H1 (cell line): ENCODE data around the gene FAM53B. TPM values are rescaled to one million over a fixed set of nuclear protein-coding genes. Genes with fewer than 3 reads are reported as not detected.

Experiments used
- CTCF ChIA-PET: fragments of 300-600 bp; sonication (Branson Sonifier 250); formaldehyde crosslinking; loops from one replicate; lab custom pipeline; 2021; ENCODE audit not compliant: partially characterized antibody; lab: Charles Lee
- POLR2A ChIA-PET: fragments of 300-600 bp; sonication (Branson Sonifier 250); formaldehyde crosslinking; loops from one replicate; lab custom pipeline; 2021; ENCODE audit warnings: inconsistent platforms; ENCODE audit not compliant: partially characterized antibody; lab: Charles Lee
- DNase-seq, 2 experiments: peaks; one replicate each; pipeline versions ENCODE4 v3.0.0 to v3.0.0-alpha.2; 2010 to 2022; ENCODE audit warnings: low spot score in 2 of 2, low read depth in 1 of 2, mixed read lengths in 1 of 2
- FAIRE-seq: peaks from 2 replicates; lab custom pipeline; 2011; peaks lifted over from hg19 to GRCh38; lab: Jason Lieb, UNC
- H2AFZ ChIP-seq: 2 replicates; pipeline ENCODE4 v1.8.1; 2012; ENCODE audit warnings: low read length, inconsistent platforms
- H2AK5ac ChIP-seq: 2 replicates; pipeline ENCODE4 v1.6.1; 2013; ENCODE audit warnings: low read depth, low read length
- H2BK120ac ChIP-seq: replicated peaks from 2 replicates; pipeline ENCODE3; 2013; ENCODE audit warnings: low read depth, low read length, inconsistent platforms
- H2BK12ac ChIP-seq: 2 replicates; pipeline ENCODE4 v1.6.1; 2013; ENCODE audit warnings: low read depth, low read length
- H2BK15ac ChIP-seq: 2 replicates; pipeline ENCODE4 v1.6.1; 2013; ENCODE audit warnings: low read length
- H2BK20ac ChIP-seq: 2 replicates; pipeline ENCODE4 v1.6.1; 2013; ENCODE audit warnings: low read length
- H2BK5ac ChIP-seq: 2 replicates; pipeline ENCODE4 v1.6.1; 2013; ENCODE audit warnings: low read depth, low read length
- H3K14ac ChIP-seq: 2 replicates; pipeline ENCODE4 v1.6.1; 2013; ENCODE audit warnings: inconsistent platforms; ENCODE audit not compliant: insufficient read length
- H3K18ac ChIP-seq: 2 replicates; pipeline ENCODE4 v1.6.1; 2013; ENCODE audit warnings: low read length; ENCODE audit errors: extremely low read depth
- H3K23ac ChIP-seq: 2 replicates; pipeline ENCODE4 v1.6.1; 2013; ENCODE audit warnings: inconsistent platforms; ENCODE audit not compliant: insufficient read length
- H3K23me2 ChIP-seq: 2 replicates; pipeline ENCODE4 v1.6.1; 2013; ENCODE audit warnings: low read depth, low read length
- H3K27ac ChIP-seq: 2 replicates; pipeline ENCODE4 v1.6.1; 2011; ENCODE audit warnings: low read depth, low read length, inconsistent platforms
- H3K27me3 ChIP-seq, 4 experiments: replicated peaks in 1 of 4; 1 replicate in 1 of 4; 2 replicates in 3 of 4; pipeline versions ENCODE4 v1.6.1 to v1.8.1; 2011 to 2013; ENCODE audit warnings: low read length in 3 of 4, mild to moderate bottlenecking in 3 of 4, inconsistent platforms in 2 of 4, mixed read lengths in 2 of 4, moderate library complexity in 1 of 4; ENCODE audit not compliant: control insufficient read depth in 3 of 4, insufficient read depth in 3 of 4; ENCODE audit errors: extremely low read depth in 1 of 4
- H3K36me3 ChIP-seq, 4 experiments: 2 replicates each; pipeline versions ENCODE4 v1.6.1 to v1.8.1; 2011 to 2013; ENCODE audit warnings: mild to moderate bottlenecking in 4 of 4, low read length in 3 of 4, moderate library complexity in 2 of 4, control low read depth in 1 of 4, inconsistent platforms in 1 of 4; ENCODE audit not compliant: insufficient read depth in 4 of 4, control insufficient read depth in 2 of 4
- H3K4ac ChIP-seq: replicated peaks from 2 replicates; pipeline ENCODE3; 2013; ENCODE audit warnings: low read length, low read depth, mixed read lengths, inconsistent platforms; ENCODE audit not compliant: insufficient read length
- H3K4me1 ChIP-seq, 4 experiments: replicated peaks in 1 of 4; 1 replicate in 1 of 4; 2 replicates in 3 of 4; pipeline versions ENCODE4 v1.6.1 to v1.8.1; 2011 to 2013; ENCODE audit warnings: low read length in 3 of 4, inconsistent platforms in 2 of 4, mixed read lengths in 1 of 4; ENCODE audit not compliant: insufficient read depth in 4 of 4, control insufficient read depth in 3 of 4
- H3K4me2 ChIP-seq, 2 experiments: 2 replicates each; pipeline versions ENCODE4 v1.6.1 to v1.8.1; 2011 to 2013; ENCODE audit warnings: low read depth in 2 of 2, low read length in 2 of 2, control low read depth in 1 of 2, inconsistent platforms in 1 of 2, mild to moderate bottlenecking in 1 of 2; ENCODE audit not compliant: insufficient read depth in 1 of 2
- H3K4me3 ChIP-seq, 4 experiments: fragments of 200-600, 300-600 bp in 1 of 4; sonication (generic), shearing (Covaris generic), sonication (Bioruptor Twin) in 1 of 4; 2 replicates each; pipeline versions ENCODE4 v1.5.1 to v1.8.1; 2011 to 2016; ENCODE audit warnings: low read length in 4 of 4, low read depth in 3 of 4, control low read depth in 2 of 4, inconsistent platforms in 2 of 4, mild to moderate bottlenecking in 2 of 4, mixed read lengths in 1 of 4, moderate library complexity in 1 of 4; ENCODE audit not compliant: insufficient read depth in 2 of 4; ENCODE audit errors: extremely low read depth in 1 of 4
- H3K56ac ChIP-seq: replicated peaks from 2 replicates; pipeline ENCODE3; 2013; ENCODE audit warnings: low read depth, mild to moderate bottlenecking, mixed read lengths, low read length, inconsistent platforms; ENCODE audit not compliant: insufficient read length
- H3K79me1 ChIP-seq: 2 replicates; pipeline ENCODE4 v1.6.1; 2013; ENCODE audit warnings: low read depth, low read length, control low read depth
- H3K79me2 ChIP-seq, 2 experiments: 2 replicates each; pipeline versions ENCODE4 v1.6.1 to v1.8.1; 2012 to 2013; ENCODE audit warnings: low read length in 2 of 2, mild to moderate bottlenecking in 2 of 2, inconsistent platforms in 1 of 2; ENCODE audit not compliant: insufficient read depth in 2 of 2, control insufficient read depth in 1 of 2
- H3K9ac ChIP-seq, 4 experiments: replicated peaks in 1 of 4; 1 replicate in 1 of 4; 2 replicates in 3 of 4; pipeline versions ENCODE4 v1.6.1 to v1.8.1; 2011 to 2013; ENCODE audit warnings: low read depth in 3 of 4, low read length in 3 of 4, control low read depth in 2 of 4, mild to moderate bottlenecking in 2 of 4, moderate library complexity in 2 of 4, inconsistent platforms in 1 of 4; ENCODE audit errors: extremely low read depth in 1 of 4
- H3K9me3 ChIP-seq, 2 experiments: 2 replicates each; pipeline versions ENCODE4 v1.6.1 to v1.8.1; 2012 to 2013; ENCODE audit warnings: mild to moderate bottlenecking in 2 of 2, moderate library complexity in 2 of 2, control low read depth in 1 of 2, inconsistent platforms in 1 of 2, low read depth in 1 of 2, low read length in 1 of 2, mixed read lengths in 1 of 2; ENCODE audit not compliant: insufficient read depth in 2 of 2
- H4K20me1 ChIP-seq, 2 experiments: replicated peaks in 1 of 2; 2 replicates each; pipeline versions ENCODE3 to v1.8.1; 2011 to 2013; ENCODE audit warnings: inconsistent platforms in 2 of 2, low read length in 2 of 2, mild to moderate bottlenecking in 1 of 2; ENCODE audit not compliant: insufficient read depth in 2 of 2, control insufficient read depth in 1 of 2
- H4K5ac ChIP-seq: 2 replicates; pipeline ENCODE4 v1.6.1; 2013; ENCODE audit warnings: low read length, low read depth, mixed read lengths, inconsistent platforms; ENCODE audit not compliant: insufficient read length
- H4K8ac ChIP-seq: 2 replicates; pipeline ENCODE4 v1.8.0; 2013; ENCODE audit warnings: mild to moderate bottlenecking, moderate library complexity, low read length, inconsistent platforms; ENCODE audit not compliant: insufficient read depth; ENCODE audit errors: extremely low read depth
- H4K91ac ChIP-seq: replicated peaks from 2 replicates; pipeline ENCODE3; 2013; ENCODE audit warnings: low read length, mixed read lengths, inconsistent platforms; ENCODE audit not compliant: insufficient read length
- BRCA1 ChIP-seq: IDR thresholded peaks from 2 replicates; pipeline ENCODE4 v1.6.1; 2012; ENCODE audit warnings: low read depth, low read length, improper control_type of control experiment
- EZH2 ChIP-seq: fragments of 200-600 bp; sonication (generic); IDR thresholded peaks from 2 replicates; pipeline ENCODE4 v1.7.1; 2012; ENCODE audit warnings: low read depth, mild to moderate bottlenecking, moderate library complexity, low read length, inconsistent platforms; ENCODE audit not compliant: severe bottlenecking
- RNF2 ChIP-seq: fragments of 200-900, 300-1000 bp; sonication (generic); IDR thresholded peaks from 2 replicates; pipeline ENCODE4 v1.7.1; 2016; ENCODE audit warnings: borderline replicate concordance, low read depth, mild to moderate bottlenecking, antibody characterized with exemption, low read length; ENCODE audit not compliant: poor library complexity, severe bottlenecking; ENCODE audit errors: missing control alignments
- SAP30 ChIP-seq: fragments of 300-600 bp; sonication (generic); IDR thresholded peaks from 2 replicates; pipeline ENCODE4 v1.7.1; 2012; ENCODE audit warnings: low read length, moderate library complexity, mild to moderate bottlenecking, inconsistent platforms; ENCODE audit not compliant: insufficient read depth, insufficient replicate concordance
- SP4 ChIP-seq: IDR thresholded peaks from 2 replicates; pipeline ENCODE4 v1.6.1; 2012; ENCODE audit warnings: low read length, inconsistent platforms
- WGBS, 2 experiments: shearing (Covaris generic) in 1 of 2; methylation state at CpG; one replicate each; pipeline versions ENCODE4 v1.1.6 to v1.1.7; 2013 to 2015; ENCODE audit warnings: low lambda C conversion rate in 2 of 2, mixed read lengths in 2 of 2, inconsistent platforms in 1 of 2, low coverage in 1 of 2, missing lambda C conversion rate in 1 of 2; ENCODE audit not compliant: insufficient replicate concordance in 2 of 2, insufficient coverage in 1 of 2, insufficient read length in 1 of 2; ENCODE audit errors: extremely low coverage in 1 of 2, missing lambda C conversion rate in 1 of 2; 5-methylcytosine and 5-hydroxymethylcytosine counted together
- polyA plus RNA-seq, 7 experiments: library from polyadenylated mRNA; depleted of rRNA in 3 of 7; stranded (reverse) in 5 of 7; unstranded in 2 of 7; fragments of >200 nt in 5 of 7; fragments of 200-250 nt in 2 of 7; gene quantifications; 1 replicate in 5 of 7; 2 replicates in 1 of 7; 4 replicates in 1 of 7; pipeline versions ENCODE4 v1.2.1 to v1.2.3, GENCODE V29; 2011 to 2013; ENCODE audit warnings: missing spikeins in 2 of 7, mixed read lengths in 2 of 7
- total RNA-seq: library from RNA; stranded (reverse); fragmentation: NEBNext Ultra II Directional; extraction: Animal tissue kit (Norgen Biotek cat#: 25700); gene quantifications from 2 replicates; pipeline ENCODE4 v1.2.1, GENCODE V29; 2021

FAM53B gene
- total and polyA plus RNA-seq, 2 of the 8 experiments (the other 6 are each of a cell fraction or from before 2014, with no cell fraction given) = 5.3 to 14.4 TPM

GRCh38 chr10:124765256-124765655, 21.1 kb upstream of the FAM53B start:
- CTCF ChIA-PET = no interaction called here

More at GRCh38 chr10:124765256-124765655, 21.1 kb upstream of the FAM53B start:
- Histone ChIP-seq H3K18ac (no peak overlapping the region), H3K23me2 (no peaks in the 10 kb centered on the region), H4K5ac (no peak overlapping the region), H2BK5ac (no peak overlapping the region), H3K27ac (no peak overlapping the region), H2BK15ac (no peak overlapping the region), H2BK120ac (no peak overlapping the region), H3K79me2 (no peaks in the 10 kb centered on the region), H3K4me2 (no peak overlapping the region), H3K79me1 (no peaks in the 10 kb centered on the region; the same call in 1 of the 2 replicates), H4K20me1 (no peaks in the 10 kb centered on the region), H2BK20ac (no peak overlapping the region), H3K23ac (no peak overlapping the region), H3K4me3 (no peak overlapping the region), H4K91ac (no peak overlapping the region), H3K56ac (no peak overlapping the region), H3K27me3 (no peaks in the 10 kb centered on the region), H3K9ac (no peak overlapping the region), H3K4me1 (no peaks in the 10 kb centered on the region), H3K36me3 (peaks cover 4 to 31% (median 12%) of the 10 kb centered on the region in 4 experiments; a peak in 5 of 8 replicates), H4K8ac (no peak overlapping the region), H3K14ac (no peak overlapping the region), H2AFZ (no peak overlapping the region), H2BK12ac (no peak overlapping the region), H3K9me3 (no peaks in the 10 kb centered on the region), H3K4ac (no peak overlapping the region), H2AK5ac (no peak overlapping the region)
- no peak for FAIRE-seq
- WGBS, 2 experiments = 79% methylated on average over 2 of the region's 2 CpGs; no CpG with 5 or more reads in 1 of the 2 experiments
- DNase-seq = no peak
- no peak for TF ChIP-seq SP4
- no peak for TF ChIP-seq RNF2
- no peak for TF ChIP-seq EZH2
- no peak for TF ChIP-seq BRCA1
- TF ChIP-seq SAP30 = no peak
- POLR2A ChIA-PET = interaction anchor here (1.2 kb wide), 1 partner anchor 26 kb away, joined by 4 read pairs; the partner anchor contains the start of gene EEF1AKMT2
